GM23338 (cell line): ENCODE measurements around the gene CLPTM1L. TPM values are rescaled to one million over a fixed set of nuclear protein-coding genes. Genes with fewer than 3 reads are reported as not detected.

Source experiments
- ATAC-seq: fragments of 200-7000 bp; cut with Tn5 transposase; 3 replicates; pipeline ENCODE4 v1.9.1; 2020
- DNase-seq: peaks from one replicate; pipeline ENCODE4 v3.0.0-alpha.2; 2015; ENCODE audit warnings: low spot score
- H2AFZ ChIP-seq: fragments of 200-600 bp; sonication (generic); 2 replicates; pipeline ENCODE4 v1.8.0; 2016; ENCODE audit warnings: antibody characterized with exemption, mild to moderate bottlenecking, moderate library complexity
- H3F3A ChIP-seq: fragments of 200-600 bp; sonication (generic); replicated peaks from 2 replicates; pipeline ENCODE4 v1.8.0; 2017; ENCODE audit warnings: antibody characterized with exemption, mixed run types, low read depth
- H3K27ac ChIP-seq: fragments of 200-600 bp; sonication (generic); 2 replicates; pipeline ENCODE4 v1.6.1; 2016; ENCODE audit warnings: low read depth
- H3K27me3 ChIP-seq: fragments of 200-600 bp; sonication (generic); 2 replicates; pipeline ENCODE4 v1.8.0; 2016; ENCODE audit warnings: mild to moderate bottlenecking, mixed run types, moderate library complexity; ENCODE audit not compliant: insufficient read depth
- H3K36me3 ChIP-seq: fragments of 200-600 bp; sonication (generic); 2 replicates; pipeline ENCODE4 v1.8.0; 2016; ENCODE audit warnings: mild to moderate bottlenecking; ENCODE audit not compliant: insufficient read depth
- H3K4me1 ChIP-seq: fragments of 200-600 bp; sonication (generic); 2 replicates; pipeline ENCODE4 v1.8.0; 2016; ENCODE audit warnings: mild to moderate bottlenecking, moderate library complexity; ENCODE audit not compliant: insufficient read depth
- H3K4me2 ChIP-seq: fragments of 200-600 bp; sonication (generic); 2 replicates; pipeline ENCODE4 v1.7.1; 2017; ENCODE audit warnings: mixed run types
- H3K4me3 ChIP-seq: fragments of 200-600 bp; sonication (generic); 2 replicates; pipeline ENCODE4 v1.6.1; 2016; ENCODE audit warnings: mixed run types
- H3K79me2 ChIP-seq: fragments of 200-600 bp; sonication (generic); replicated peaks from 2 replicates; pipeline ENCODE4 v1.8.0; 2017; ENCODE audit warnings: mild to moderate bottlenecking; ENCODE audit not compliant: insufficient read depth
- H3K9me2 ChIP-seq: fragments of 200-600 bp; sonication (generic); 2 replicates; pipeline ENCODE4 v1.8.0; 2017; ENCODE audit not compliant: insufficient read depth
- H4K20me1 ChIP-seq: fragments of 200-600 bp; sonication (generic); replicated peaks from 2 replicates; pipeline ENCODE4 v1.8.0; 2017; ENCODE audit warnings: mild to moderate bottlenecking; ENCODE audit not compliant: insufficient read depth
- H3K27ac Mint-ChIP-seq: 2 replicates; pipeline ENCODE4 v1.8.0; 2020; ENCODE audit warnings: inconsistent platforms, mild to moderate bottlenecking, moderate library complexity, mixed read lengths
- H3K27me3 Mint-ChIP-seq: 3 replicates; pipeline ENCODE4 v1.8.0; 2022; ENCODE audit warnings: low read depth, mild to moderate bottlenecking, moderate library complexity, mixed read lengths, inconsistent platforms; ENCODE audit not compliant: insufficient read depth, poor library complexity
- H3K36me3 Mint-ChIP-seq: 3 replicates; pipeline ENCODE4 v1.8.0; 2021; ENCODE audit warnings: low read depth, mild to moderate bottlenecking, inconsistent platforms, moderate library complexity, mixed read lengths
- H3K4me1 Mint-ChIP-seq: 3 replicates; pipeline ENCODE4 v1.8.0; 2020; ENCODE audit warnings: mild to moderate bottlenecking, inconsistent platforms, mixed read lengths
- H3K4me3 Mint-ChIP-seq: 3 replicates; pipeline ENCODE4 v1.8.0; 2021; ENCODE audit warnings: moderate library complexity, mild to moderate bottlenecking, inconsistent platforms, mixed read lengths
- H3K9me3 Mint-ChIP-seq: 3 replicates; pipeline ENCODE4 v1.8.0; 2020; ENCODE audit warnings: moderate library complexity, mild to moderate bottlenecking, inconsistent platforms, mixed read lengths
- CREB1 ChIP-seq: fragments of 250-450 bp; sonication (Bioruptor Pico); IDR thresholded peaks from 2 replicates; pipeline ENCODE4 v1.5.0; 2020; ENCODE audit warnings: low read depth, mild to moderate bottlenecking, moderate library complexity
- CTCF ChIP-seq, 2 experiments: fragments of 200-600 bp in 1 of 2; sonication (generic) in 1 of 2; conservative IDR thresholded peaks; 2 replicates each; pipeline versions ENCODE4 v1.5.1 to v1.6.1; 2016 to 2017; ENCODE audit warnings: antibody characterized with exemption in 2 of 2, low read depth in 2 of 2, mild to moderate bottlenecking in 2 of 2, moderate library complexity in 1 of 2
- EZH2 ChIP-seq: fragments of 200-600 bp; sonication (generic); IDR thresholded peaks from one replicate; pipeline ENCODE4 v1.8.0; 2017; ENCODE audit warnings: antibody characterized with exemption, mild to moderate bottlenecking, low read depth; ENCODE audit not compliant: unreplicated experiment
- EZH2phosphoT487 ChIP-seq: fragments of 200-600 bp; sonication (generic); IDR thresholded peaks from one replicate; pipeline ENCODE4 v1.8.1; 2018; ENCODE audit warnings: antibody characterized with exemption; ENCODE audit not compliant: unreplicated experiment
- POLR2AphosphoS5 ChIP-seq: IDR thresholded peaks from 2 replicates; pipeline ENCODE4 v1.6.1; 2016; ENCODE audit warnings: antibody characterized with exemption, low read depth
- ZNF114 ChIP-seq: fragments of 250-450 bp; sonication (Bioruptor Pico); IDR thresholded peaks from 2 replicates; pipeline ENCODE4 v1.5.0; 2020; ENCODE audit warnings: mild to moderate bottlenecking, moderate library complexity
- polyA plus RNA-seq: library from polyadenylated mRNA; unstranded; fragments of >200 nt; fragmentation: Nextera tagmentation; extraction: Ambion mirVana; gene quantifications from 2 replicates; pipeline ENCODE4 v1.2.1, GENCODE V29; 2016
- total RNA-seq: library from RNA; depleted of rRNA; stranded (reverse); fragments of >200 nt; shearing (Covaris generic); gene quantifications from 2 replicates; pipeline ENCODE4 v1.2.3, GENCODE V29; 2014
- TF ChIP-seq, protein P1 (sequence below): IDR thresholded peaks from one replicate; pipeline ENCODE4 v1.6.1; 2018; ENCODE audit warnings: antibody characterized with exemption; ENCODE audit not compliant: unreplicated experiment
- TF ChIP-seq, protein P2 (sequence below): fragments of 250-450 bp; sonication (Bioruptor Pico); IDR thresholded peaks from 2 replicates; pipeline ENCODE4 v1.5.0; 2020; ENCODE audit warnings: mild to moderate bottlenecking, moderate library complexity

The CLPTM1L gene
- total and polyA plus RNA-seq, 2 experiments from 2014 or later, result 39.9 to 110 TPM

GRCh38 chr5:1324301-1324700, 20.6 kb downstream of the CLPTM1L start (continued):
- TF ChIP-seq ZNF114 (CRISPR knock-in tag), result no peak
- TF ChIP-seq EZH2, result no peak
- TF ChIP-seq, protein P1, sequence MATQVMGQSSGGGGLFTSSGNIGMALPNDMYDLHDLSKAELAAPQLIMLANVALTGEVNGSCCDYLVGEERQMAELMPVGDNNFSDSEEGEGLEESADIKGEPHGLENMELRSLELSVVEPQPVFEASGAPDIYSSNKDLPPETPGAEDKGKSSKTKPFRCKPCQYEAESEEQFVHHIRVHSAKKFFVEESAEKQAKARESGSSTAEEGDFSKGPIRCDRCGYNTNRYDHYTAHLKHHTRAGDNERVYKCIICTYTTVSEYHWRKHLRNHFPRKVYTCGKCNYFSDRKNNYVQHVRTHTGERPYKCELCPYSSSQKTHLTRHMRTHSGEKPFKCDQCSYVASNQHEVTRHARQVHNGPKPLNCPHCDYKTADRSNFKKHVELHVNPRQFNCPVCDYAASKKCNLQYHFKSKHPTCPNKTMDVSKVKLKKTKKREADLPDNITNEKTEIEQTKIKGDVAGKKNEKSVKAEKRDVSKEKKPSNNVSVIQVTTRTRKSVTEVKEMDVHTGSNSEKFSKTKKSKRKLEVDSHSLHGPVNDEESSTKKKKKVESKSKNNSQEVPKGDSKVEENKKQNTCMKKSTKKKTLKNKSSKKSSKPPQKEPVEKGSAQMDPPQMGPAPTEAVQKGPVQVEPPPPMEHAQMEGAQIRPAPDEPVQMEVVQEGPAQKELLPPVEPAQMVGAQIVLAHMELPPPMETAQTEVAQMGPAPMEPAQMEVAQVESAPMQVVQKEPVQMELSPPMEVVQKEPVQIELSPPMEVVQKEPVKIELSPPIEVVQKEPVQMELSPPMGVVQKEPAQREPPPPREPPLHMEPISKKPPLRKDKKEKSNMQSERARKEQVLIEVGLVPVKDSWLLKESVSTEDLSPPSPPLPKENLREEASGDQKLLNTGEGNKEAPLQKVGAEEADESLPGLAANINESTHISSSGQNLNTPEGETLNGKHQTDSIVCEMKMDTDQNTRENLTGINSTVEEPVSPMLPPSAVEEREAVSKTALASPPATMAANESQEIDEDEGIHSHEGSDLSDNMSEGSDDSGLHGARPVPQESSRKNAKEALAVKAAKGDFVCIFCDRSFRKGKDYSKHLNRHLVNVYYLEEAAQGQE, result no peak
- no peak for TF ChIP-seq EZH2phosphoT487
- no peak for TF ChIP-seq POLR2AphosphoS5
- TF ChIP-seq CREB1, result no peak

- Mint-ChIP-seq H3K4me3 (no peak overlapping the region), H3K4me1 (peaks cover 8% of the 10 kb centered on the region; the same call in 1 of the 3 replicates), H3K27ac (no peak overlapping the region), H3K36me3 (peaks cover 68% of the 10 kb centered on the region), H3K9me3 (no peaks in the 10 kb centered on the region; the same call in 1 of the 3 replicates), H3K27me3 (peaks cover 10% of the 10 kb centered on the region)
- H4K20me1 ChIP-seq, result peaks cover 4% of the 10 kb centered on the region; the same call in 1 of the 2 replicates
- peaks cover 4% of the 10 kb centered on the region; the same call in 1 of the 2 replicates for H3K79me2 ChIP-seq
- ATAC-seq (no peak), DNase-seq (no peak)
- no peak overlapping the region for H3K4me3 ChIP-seq
- no peaks in the 10 kb centered on the region for H3K4me1 ChIP-seq
- no peaks in the 10 kb centered on the region for H3K9me2 ChIP-seq
- H3F3A ChIP-seq, result no peaks in the 10 kb centered on the region
- no peaks in the 10 kb centered on the region for H3K27me3 ChIP-seq
- no peak overlapping the region for H3K4me2 ChIP-seq
- no peak overlapping the region for H3K27ac ChIP-seq
- no peak overlapping the region for H2AFZ ChIP-seq
- peaks cover 8% of the 10 kb centered on the region; the same call in 1 of the 2 replicates for H3K36me3 ChIP-seq
- TF ChIP-seq POLR2AphosphoS5, result no peak
- TF ChIP-seq, protein P2, sequence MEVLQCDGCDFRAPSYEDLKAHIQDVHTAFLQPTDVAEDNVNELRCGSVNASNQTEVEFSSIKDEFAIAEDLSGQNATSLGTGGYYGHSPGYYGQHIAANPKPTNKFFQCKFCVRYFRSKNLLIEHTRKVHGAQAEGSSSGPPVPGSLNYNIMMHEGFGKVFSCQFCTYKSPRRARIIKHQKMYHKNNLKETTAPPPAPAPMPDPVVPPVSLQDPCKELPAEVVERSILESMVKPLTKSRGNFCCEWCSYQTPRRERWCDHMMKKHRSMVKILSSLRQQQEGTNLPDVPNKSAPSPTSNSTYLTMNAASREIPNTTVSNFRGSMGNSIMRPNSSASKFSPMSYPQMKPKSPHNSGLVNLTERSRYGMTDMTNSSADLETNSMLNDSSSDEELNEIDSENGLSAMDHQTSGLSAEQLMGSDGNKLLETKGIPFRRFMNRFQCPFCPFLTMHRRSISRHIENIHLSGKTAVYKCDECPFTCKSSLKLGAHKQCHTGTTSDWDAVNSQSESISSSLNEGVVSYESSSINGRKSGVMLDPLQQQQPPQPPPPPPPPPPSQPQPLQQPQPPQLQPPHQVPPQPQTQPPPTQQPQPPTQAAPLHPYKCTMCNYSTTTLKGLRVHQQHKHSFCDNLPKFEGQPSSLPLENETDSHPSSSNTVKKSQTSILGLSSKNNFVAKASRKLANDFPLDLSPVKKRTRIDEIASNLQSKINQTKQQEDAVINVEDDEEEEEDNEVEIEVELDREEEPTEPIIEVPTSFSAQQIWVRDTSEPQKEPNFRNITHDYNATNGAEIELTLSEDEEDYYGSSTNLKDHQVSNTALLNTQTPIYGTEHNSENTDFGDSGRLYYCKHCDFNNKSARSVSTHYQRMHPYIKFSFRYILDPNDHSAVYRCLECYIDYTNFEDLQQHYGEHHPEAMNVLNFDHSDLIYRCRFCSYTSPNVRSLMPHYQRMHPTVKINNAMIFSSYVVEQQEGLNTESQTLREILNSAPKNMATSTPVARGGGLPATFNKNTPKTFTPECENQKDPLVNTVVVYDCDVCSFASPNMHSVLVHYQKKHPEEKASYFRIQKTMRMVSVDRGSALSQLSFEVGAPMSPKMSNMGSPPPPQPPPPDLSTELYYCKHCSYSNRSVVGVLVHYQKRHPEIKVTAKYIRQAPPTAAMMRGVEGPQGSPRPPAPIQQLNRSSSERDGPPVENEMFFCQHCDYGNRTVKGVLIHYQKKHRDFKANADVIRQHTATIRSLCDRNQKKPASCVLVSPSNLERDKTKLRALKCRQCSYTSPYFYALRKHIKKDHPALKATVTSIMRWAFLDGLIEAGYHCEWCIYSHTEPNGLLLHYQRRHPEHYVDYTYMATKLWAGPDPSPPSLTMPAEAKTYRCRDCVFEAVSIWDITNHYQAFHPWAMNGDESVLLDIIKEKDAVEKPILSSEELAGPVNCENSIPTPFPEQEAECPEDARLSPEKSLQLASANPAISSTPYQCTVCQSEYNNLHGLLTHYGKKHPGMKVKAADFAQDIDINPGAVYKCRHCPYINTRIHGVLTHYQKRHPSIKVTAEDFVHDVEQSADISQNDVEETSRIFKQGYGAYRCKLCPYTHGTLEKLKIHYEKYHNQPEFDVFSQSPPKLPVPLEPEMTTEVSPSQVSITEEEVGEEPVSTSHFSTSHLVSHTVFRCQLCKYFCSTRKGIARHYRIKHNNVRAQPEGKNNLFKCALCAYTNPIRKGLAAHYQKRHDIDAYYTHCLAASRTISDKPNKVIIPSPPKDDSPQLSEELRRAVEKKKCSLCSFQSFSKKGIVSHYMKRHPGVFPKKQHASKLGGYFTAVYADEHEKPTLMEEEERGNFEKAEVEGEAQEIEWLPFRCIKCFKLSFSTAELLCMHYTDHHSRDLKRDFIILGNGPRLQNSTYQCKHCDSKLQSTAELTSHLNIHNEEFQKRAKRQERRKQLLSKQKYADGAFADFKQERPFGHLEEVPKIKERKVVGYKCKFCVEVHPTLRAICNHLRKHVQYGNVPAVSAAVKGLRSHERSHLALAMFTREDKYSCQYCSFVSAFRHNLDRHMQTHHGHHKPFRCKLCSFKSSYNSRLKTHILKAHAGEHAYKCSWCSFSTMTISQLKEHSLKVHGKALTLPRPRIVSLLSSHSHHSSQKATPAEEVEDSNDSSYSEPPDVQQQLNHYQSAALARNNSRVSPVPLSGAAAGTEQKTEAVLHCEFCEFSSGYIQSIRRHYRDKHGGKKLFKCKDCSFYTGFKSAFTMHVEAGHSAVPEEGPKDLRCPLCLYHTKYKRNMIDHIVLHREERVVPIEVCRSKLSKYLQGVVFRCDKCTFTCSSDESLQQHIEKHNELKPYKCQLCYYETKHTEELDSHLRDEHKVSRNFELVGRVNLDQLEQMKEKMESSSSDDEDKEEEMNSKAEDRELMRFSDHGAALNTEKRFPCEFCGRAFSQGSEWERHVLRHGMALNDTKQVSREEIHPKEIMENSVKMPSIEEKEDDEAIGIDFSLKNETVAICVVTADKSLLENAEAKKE (CRISPR knock-in tag), result no peak
- no peak for TF ChIP-seq ZNF114 (CRISPR knock-in tag)
- TF ChIP-seq EZH2, result no peak
- no peak for TF ChIP-seq CTCF (conservative IDR thresholded peaks at IDR 0.05; ENCODE audit: low read depth in 2 of 2)
These were observed 21.1 kb downstream of the CLPTM1L start for GRCh38 chr5:1323803-1324173.
